ENCODE results near the gene MAST4.

GRCh38 chr5:66981266-66982055, 385.3 kb downstream of the MAST4 start:
- no peak for TF ChIP-seq CTCF (IDR thresholded peaks at IDR 0.05; ENCODE audit: low read depth, low read length)
- no peak for TF ChIP-seq EZH2phosphoT487 (IDR thresholded peaks at IDR 0.05; ENCODE audit: low read depth)

Measured in OCI-LY3 (cell line).